Neural progenitor cell (in vitro differentiated cells): ENCODE data around the gene NUP214.

Experiments used
- CTCF ChIP-seq: fragments of 200-600 bp; sonication (generic); IDR thresholded peaks from 2 replicates; pipeline ENCODE4 v1.5.1; 2017; ENCODE audit warnings: antibody characterized with exemption, mild to moderate bottlenecking
- EZH2 ChIP-seq: fragments of 200-600 bp; sonication (generic); IDR thresholded peaks from 2 replicates; pipeline ENCODE4 v1.6.1; 2017; ENCODE audit warnings: antibody characterized with exemption, mild to moderate bottlenecking, moderate library complexity

- no peak for TF ChIP-seq CTCF
- TF ChIP-seq EZH2, result no peak
These were observed 92.1 kb downstream of the NUP214 start for GRCh38 chr9:131217331-131218031.
